ENCODE results near the gene ARID3A.
"Not testable (repeated sequence)": the region's sequence is repeated elsewhere in the genome, so short reads cannot be mapped to it uniquely, and the experiment has no call there.

The ARID3A gene, protein sequence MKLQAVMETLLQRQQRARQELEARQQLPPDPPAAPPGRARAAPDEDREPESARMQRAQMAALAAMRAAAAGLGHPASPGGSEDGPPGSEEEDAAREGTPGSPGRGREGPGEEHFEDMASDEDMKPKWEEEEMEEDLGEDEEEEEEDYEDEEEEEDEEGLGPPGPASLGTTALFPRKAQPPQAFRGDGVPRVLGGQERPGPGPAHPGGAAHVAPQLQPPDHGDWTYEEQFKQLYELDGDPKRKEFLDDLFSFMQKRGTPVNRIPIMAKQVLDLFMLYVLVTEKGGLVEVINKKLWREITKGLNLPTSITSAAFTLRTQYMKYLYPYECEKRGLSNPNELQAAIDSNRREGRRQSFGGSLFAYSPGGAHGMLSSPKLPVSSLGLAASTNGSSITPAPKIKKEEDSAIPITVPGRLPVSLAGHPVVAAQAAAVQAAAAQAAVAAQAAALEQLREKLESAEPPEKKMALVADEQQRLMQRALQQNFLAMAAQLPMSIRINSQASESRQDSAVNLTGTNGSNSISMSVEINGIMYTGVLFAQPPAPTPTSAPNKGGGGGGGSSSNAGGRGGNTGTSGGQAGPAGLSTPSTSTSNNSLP

DNA sequence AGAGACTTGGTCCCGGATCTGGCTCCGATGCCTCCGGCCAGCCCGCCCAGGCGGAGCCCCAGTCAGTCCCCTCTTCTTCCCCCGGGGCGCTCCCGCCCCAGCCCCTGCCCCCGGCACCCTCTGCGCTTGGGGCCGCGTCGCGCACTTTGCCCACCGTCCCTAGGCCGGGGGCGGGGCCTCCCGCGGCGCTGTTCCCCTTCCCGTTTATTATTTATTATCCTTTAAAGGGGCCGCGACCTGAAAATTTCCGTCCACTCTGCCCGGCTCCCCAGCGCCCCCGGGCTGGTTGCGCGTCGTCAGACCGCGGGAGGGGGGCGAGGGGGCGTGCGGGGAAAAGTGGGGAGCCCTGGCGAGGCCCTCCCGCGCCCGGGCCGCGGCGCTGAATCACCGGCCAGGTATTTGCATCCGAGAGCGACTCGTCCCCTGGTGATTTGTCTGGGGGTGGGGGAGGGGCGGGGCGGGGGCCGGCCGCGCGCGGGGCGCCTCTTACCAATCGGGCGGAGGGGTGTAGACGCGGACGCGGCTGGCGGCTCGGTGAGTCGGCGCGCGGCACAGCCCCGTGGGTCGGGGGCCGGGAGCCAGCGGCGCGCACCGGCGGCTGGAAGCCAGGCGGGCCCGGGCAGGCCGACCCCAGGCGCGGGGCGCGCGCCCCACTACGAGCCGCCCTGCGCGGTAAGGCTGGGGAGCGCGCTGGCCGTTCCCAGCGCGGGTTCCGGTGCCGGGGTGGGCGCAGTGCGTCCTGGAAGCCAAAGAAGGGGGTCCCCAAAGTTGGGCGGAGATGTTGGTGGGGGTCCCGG, at the start of gene ARID3A:
Gene ARID3A, plus strand, starts transcription at position 510 of the 797 bp plus-strand sequence. CDS start 3,494 bp downstream, outside the sequence.
- peak; percentile 61 for DNase-seq (ENCODE audit: low read depth)

DNA sequence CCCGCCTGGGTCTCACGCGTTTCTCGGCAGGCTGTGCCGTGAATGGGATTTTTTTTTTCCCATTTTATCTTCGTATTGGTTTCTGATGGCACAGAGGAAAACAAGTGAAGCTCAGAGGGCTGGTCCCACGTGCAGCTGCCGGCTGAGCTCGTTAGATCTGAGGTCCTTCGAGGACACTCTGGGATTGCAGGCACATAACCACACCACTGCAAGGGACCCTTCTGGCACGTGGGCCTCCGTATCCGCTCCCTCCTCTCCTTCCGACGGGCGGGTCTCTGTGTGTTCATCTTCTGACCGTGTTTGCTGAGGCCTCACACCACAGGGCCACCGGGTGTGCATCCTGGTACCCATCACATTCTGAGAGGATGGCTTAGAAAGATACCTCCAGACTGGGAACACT, 49.7 kb upstream of the ARID3A start:
- DNase-seq (ENCODE audit: low read depth): no peak

DNA sequence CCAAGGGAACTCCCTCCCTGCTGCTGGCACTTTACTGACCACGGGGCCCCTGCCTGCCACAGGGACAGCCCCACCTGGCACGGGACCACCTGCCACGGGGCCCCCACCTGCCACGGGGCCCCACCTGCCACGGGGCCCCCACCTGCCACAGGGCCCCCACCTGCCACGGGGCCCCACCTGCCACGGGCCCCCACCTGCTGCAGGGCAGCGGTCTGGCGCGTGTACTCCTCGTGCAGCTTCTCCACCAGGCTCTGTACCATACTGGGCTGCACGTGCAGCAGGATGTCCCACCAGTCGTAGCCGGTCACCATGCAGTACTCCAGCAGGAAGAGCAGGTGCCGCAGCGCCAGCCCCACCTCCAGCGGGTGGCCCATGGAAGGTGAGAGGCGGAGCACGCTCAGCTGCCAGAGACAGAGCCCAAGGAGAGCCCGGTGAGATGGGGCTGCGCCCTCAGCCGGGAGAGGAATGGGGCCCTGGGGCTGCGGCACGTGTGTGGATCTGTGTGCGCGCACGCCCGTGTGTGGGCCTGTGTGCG, 49.0 kb upstream of the ARID3A start:
- no peak for DNase-seq (ENCODE audit: low read depth)

DNA sequence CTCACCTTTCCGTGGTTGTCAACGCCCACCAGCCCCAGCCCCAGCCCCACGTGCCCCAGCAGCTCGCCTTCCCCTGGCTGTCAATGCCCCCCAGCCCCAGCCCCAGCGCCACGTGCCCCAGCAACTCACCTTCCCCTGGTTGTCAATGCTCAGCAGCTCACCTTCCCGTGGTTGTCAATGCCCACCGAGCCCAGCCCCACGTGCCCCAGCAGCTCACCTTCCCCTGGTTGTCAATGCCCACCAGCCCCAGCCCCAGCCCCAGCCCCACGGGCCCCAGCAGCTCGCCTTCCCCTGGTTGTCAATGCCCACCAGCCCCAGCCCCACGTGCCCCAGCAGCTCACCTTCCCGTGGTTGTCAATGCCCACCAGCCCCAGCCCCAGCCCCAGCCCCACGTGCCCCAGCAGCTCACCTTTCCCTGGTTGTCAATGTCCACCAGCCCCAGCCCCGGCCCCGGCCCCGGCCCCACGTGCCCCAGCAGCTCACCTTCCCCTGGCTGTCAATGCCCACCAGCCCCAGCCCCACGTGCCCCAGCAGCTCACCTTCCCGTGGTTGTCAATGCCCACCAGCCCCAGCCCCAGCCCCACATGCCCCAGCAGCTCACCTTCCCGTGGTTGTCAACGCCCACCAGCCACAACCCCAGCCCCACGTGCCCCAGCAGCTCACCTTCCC, 47.7 kb upstream of the ARID3A start:
- not testable (repeated sequence) for DNase-seq (ENCODE audit: low read depth)

DNA sequence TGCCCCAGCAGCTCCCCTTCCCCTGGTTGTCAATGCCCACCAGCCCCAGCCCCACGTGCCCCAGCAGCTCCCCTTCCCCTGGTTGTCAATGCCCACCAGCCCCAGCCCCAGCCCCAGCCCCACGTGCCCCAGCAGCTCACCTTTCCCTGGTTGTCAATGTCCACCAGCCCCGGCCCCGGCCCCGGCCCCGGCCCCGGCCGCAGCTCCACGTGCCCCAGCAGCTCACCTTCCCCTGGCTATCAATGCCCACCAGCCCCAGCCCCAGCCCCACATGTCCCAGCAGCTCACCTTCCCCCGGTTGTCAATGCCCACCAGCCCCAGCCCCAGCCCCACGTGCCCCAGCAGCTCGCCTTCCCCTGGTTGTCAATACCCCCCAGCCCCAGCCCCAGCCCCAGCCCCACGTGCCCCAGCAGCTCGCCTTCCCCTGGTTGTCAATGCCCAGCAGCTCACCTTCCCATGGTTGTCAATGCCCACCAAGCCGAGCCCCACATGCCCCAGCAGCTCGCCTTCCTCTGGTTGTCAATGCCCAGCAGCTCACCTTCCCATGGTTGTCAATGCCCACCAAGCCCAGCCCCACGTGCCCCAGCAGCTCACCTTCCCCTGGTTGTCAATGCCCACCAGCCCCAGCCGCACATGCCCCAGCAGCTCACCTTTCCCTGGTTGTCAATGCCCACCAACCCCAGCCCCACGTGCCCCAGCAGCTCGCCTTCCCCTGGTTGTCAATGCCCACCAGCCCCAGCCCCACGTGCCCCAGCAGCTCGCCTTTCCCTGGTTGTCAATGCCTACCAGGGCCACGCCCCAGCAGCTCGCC, 46.9 kb upstream of the ARID3A start:
- not testable (repeated sequence) for DNase-seq (ENCODE audit: low read depth)

DNA sequence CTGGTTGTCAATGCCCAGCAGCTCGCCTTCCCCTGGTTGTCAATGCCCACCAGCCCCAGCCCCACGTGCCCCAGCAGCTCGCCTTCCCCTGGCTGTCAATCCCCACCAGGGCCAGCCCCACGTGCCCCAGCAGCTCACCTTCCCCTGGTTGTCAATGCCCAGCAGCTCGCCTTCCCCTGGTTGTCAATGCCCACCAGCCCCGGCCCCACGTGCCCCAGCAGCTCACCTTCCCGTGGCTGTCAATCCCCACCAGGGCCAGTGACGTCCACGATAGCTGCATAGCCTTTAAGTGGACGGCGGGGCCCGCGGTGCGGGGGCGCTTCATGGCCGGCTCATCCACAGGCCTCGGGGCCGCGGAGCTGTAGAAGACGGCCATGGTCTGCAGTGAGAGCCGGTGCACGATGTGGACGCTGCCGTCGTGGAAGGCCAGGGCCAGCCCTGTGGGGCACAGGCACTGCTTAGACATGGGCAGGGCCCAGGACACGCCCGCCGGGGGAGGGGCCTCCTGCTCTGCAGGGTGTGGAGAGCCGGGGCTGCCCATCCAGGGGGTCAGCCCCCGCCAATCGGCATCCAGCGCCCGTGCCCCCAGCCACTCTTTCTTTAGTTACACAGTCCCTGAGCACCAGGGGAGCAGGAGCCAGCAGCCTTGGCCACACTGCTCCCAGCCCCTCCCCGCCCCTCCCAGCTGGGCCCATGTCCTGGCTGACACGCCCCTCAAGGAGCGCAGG, 46.0 kb upstream of the ARID3A start:
- no peak for DNase-seq (ENCODE audit: low read depth)

DNA sequence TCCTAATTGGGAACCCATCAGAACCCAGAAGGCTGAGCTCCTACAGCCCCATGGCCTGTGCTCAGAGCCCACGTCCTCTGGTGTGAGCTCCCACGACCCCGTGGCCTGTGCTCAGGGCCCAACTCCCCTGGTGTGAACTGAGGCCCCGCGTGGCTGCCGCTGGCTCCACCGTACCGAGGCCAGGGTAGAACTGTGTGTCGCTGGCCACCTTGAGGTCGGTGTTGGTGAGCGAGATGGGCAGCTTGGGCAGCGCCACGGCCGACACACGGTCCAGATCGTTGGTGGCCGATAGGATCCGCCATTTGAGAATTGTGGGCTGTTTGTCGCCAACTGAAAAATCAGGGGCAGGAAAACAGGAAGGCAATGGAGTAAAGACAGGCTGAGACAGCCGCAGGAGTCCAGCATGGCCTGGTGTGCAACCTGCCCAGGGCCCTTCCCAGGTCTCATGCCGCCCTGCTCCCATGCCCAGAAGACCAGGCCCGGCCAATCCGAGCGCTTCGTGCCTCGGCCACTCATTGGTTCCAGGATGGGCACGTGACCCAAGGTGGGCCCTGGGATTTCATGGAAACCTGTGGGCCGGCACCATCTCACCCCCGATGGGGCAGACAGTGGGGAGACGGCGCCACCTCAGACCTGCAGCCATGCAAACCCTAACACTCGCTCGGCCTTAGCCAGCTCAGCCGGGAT, 44.3 kb upstream of the ARID3A start:
- DNase-seq (ENCODE audit: low read depth): no peak

DNA sequence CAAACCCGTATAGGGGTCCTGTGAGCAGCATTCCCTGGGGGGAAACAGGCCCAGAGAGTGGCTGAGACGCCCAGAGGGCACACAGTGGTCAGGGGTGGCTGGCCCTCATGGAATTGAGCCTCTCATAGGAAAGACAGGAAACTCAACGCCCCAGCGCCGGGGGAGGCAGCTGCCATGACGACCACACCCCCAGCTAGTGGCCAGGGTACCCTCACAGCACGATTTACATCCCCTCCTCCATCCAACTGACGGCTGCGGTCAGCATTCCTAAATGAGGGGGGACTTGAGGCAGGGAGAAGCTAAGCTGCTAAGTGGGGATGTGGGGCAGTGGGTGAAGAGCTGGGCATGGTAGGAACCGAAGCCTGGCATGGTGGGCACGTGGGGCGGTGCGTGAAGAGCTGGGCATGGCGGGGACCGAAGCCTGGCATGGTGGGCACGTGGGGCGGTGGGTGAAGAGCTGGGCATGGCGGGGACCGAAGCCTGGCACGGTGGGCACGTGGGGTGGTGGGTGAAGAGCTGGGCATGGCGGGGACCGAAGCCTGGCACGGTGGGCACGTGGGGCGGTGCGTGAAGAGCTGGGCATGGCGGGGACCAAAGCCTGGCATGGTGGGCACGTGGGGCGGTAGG, 42.9 kb upstream of the ARID3A start:
- no peak for DNase-seq (ENCODE audit: low read depth)

DNA sequence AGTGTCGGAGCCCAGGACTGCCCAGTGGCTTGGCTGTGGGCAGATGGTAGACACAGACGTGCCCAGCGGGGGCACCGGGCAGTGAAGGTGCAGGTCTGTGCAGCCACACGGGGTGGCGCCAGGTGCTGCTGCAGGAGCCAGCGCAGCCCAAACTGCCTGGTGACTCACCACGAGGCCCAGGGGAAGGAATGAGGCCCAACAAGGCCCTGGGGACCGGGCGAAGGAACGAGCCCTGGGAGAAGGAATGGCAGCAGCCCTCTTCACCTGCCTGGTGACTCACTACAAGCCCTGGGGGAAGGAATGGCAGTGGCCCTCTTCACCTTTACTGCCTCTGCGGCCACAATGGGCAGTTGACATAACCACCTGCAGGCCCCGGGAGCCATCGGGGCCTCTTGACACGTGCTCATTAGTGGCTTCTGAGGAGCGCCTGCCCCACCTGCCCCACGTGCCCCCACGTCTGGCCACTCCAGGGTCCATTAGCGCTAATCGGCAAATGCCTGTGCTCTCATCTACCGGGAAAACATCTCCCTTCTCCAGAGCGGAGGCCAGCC, 42.1 kb upstream of the ARID3A start:
- no peak for DNase-seq (ENCODE audit: low read depth)

DNA sequence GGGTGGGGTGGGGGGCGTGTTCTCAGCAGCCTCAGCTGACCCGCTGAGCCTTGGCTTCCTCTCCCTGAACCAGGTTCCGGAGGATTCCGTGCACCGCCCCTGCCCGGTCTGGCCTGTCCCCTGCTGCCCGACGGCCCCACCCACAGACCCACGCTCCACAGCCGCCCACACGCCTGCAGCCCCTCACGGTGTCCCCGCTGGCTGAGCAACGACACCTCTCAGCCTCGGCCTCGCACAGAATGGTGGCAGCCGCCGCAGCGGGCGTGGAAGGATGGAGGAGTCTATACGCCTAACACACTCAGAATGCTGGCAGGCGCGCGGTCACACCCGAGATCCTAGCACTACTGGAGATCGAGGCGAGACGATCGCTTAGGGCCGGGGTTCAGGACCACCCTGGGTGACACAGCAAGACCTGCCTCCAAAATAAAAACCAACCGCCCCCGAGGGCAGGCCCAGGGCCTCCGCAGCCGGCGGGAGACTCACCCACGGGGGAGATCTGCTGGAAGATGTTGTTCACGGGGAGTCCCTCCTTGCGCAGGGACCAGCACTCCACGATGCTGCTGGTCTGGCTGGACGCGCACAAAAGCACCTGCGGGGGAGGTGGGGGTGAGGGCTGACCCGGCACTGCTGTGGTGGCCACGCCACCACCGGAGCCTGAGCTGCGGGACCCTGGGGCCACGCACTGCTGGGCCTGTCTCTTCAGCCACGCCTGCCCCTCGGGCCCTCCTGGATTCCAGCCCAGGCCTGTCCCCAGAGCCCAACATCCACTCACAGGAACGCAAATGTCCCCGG, 41.2 kb upstream of the ARID3A start:
- no peak for DNase-seq (ENCODE audit: low read depth)

DNA sequence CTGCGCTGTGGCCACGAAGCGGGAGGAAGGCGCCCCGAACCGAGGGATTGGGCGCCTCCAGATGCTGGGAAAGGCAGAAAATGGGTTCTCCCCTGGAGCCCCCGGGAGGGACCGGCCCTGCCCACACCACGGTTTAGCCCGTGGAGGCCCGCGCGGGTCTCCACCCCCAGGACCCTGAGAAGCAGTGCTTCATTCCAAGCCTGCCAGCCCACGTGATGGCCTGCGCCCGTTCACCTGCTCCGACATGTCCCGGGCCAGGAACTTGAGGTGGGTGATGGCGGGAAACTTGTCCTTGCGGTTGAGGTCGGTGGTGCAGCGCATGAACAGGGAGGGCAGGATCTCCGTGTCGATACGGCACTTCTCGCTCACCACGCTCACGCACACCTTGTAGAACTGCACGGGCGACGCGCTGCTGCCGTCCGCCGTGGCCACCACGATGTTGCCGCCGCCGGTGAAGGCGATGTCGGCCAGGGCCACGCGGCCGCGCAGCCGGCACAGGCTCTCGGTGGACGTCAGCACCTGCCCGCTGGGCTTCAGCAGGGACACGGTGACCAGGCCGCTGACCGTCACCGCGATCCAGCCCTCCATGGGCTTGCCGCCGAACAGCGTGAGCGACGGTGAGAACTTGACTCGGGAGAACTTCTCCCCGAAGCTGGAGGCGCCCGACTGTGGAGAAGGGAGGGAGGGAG, 40.2 kb upstream of the ARID3A start:
- DNase-seq (ENCODE audit: low read depth): no peak

DNA sequence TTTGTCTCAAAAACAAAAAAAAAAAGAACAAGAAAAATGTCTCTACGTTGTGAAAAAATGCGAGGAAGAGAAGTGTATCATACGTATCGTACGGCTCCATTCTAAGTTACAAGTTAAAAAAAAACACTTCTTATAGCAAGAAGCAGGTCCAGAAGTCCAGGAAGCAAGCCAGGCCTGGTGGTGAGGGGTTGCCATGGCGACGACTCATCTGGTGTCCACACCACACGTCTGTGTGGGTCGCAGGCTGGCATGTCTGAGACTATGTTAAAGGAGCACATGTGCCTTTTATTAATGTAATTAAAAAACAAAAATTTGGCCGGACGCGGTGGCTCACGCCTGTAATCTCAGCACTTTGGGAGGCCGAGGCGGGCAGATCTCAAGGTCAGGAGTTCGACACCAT, 38.8 kb upstream of the ARID3A start:
- no peak for DNase-seq (ENCODE audit: low read depth)

DNA sequence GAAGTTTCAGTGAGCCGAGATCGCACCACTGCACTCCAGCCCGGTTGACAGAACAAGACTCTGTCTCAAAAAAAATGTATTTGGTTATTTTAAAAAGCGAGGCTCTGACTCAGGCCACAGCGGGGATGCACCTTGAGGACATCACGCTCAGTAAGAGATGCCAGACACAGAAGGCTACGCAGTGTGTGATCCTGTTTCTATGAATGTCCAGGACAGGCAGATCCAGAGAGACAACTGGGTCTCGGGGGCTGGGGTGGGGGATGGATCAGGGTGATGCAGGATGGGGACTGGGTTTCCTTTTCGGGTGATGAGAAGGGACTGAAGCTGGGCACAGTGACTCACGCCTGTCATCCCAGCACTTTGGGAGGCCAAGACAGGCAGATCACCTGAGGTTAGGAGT, 38.2 kb upstream of the ARID3A start:
- no peak for DNase-seq (ENCODE audit: low read depth)

DNA sequence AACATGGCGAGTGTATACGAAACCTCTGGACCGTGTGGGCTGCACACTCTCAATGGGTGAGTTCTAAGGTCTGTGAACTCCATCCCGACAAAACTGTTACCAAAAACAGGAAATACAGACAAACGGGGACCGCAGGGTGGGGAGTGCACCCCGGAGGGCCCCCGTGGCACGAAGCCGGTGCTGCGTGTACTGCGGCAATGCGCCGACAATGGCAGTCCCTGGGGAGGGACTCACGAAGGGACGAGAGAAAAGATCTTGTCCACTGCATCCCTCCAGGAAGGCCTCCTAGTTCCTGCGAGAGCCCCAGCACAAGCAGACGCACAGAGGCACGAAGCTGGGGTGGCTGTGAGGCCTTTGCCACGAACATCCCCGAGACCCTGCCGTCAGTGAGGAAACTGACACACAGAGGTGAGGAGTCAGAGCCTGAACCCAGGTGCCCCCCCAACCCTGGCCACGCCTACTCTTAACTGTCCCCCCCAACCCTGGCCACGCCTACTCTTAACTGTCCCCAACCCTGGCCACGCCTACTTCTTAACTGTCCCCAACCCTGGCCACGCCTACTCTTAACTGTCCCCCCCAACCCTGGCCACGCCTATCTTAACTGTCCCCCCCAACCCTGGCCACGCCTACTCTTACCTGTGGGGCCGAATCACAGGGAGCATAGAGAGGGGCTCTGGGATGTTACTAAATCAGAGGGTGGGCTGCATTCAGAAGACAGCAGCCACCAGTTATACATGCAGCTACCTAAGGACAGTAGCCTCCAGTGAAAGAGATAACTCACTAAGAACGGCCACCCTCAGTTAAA, 37.1 kb upstream of the ARID3A start:
- DNase-seq (ENCODE audit: low read depth): peak; percentile 36

DNA sequence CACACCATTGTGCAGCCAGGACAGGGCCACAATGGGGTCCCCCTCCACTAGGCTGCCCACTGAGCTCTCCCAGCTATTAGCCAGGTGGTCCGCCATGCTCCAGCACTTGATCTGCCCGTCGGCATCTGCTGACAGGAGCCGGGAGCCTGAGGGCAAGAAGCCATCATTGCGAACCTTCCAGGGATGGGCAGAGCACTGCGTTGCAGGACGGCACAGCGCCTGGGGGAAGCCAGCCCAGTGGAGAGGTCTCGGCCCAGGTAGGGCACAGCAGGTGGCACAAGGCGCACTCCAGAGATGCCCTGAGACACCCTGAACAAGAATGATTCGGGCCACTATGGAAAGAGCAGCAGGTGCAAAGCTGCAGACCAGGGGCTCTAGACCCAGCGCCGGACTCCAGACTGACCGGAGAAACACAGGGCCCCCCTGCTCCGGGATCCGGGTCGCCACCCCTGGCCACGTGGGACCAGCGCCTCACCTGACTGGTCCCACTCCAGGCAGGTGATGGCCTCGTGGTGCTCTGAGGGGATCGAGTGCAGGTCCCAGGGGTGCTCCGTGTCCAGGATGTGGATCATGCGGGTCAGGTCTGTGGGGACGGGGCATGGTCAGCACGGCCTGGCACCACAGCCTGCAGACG, 36.1 kb upstream of the ARID3A start:
- DNase-seq (ENCODE audit: low read depth): no peak

DNA sequence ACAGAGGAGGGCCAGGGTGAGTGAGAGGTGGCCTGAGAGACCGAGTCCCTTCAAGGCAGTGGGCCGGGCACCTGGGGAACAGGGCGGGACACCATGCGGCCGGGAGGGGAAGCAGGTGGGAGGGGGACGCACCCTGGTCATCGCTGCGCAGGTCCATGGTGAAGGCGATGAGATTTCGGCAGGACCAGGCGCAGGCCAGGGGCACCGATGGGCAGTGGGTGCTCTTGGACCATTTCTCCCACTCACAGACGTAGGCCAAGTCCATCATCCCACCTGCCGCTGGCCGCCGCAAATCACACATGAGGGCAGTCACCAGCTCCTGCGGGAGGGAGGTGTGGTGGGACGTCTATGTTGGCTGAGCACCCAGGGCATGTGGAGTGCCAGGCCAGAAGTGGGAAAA, 35.0 kb upstream of the ARID3A start:
- DNase-seq (ENCODE audit: low read depth): no peak

Data from activated T-helper 1 cell treated with Interleukin-2 at 50 U/mL for 16 hours (primary cell).